Mononuclear cell (primary cell): ENCODE measurements around the gene SCO1. TPM values are rescaled to one million over a fixed set of nuclear protein-coding genes. Genes with fewer than 3 reads are reported as not detected.
"Not testable (repeated sequence)": the region's sequence is repeated elsewhere in the genome, so short reads cannot be mapped to it uniquely, and the experiment has no call there.

Experiments used
- H3K27me3 ChIP-seq: 2 replicates; pipeline ENCODE4 v1.6.0; 2011; ENCODE audit warnings: low read length, control low read depth; ENCODE audit not compliant: insufficient read depth
- H3K4me1 ChIP-seq: 2 replicates; pipeline ENCODE4 v1.5.1; 2011; ENCODE audit warnings: mild to moderate bottlenecking, low read length, control low read depth; ENCODE audit not compliant: insufficient read depth
- H3K4me3 ChIP-seq: 2 replicates; pipeline ENCODE4 v1.5.1; 2011; ENCODE audit warnings: mild to moderate bottlenecking, low read length, moderate library complexity
- H3K9me3 ChIP-seq: 2 replicates; pipeline ENCODE4 v1.5.1; 2011; ENCODE audit warnings: low read depth, mild to moderate bottlenecking, control low read depth, low read length
- total RNA-seq: library from RNA; depleted of rRNA; stranded (reverse); fragments of >200 nt; gene quantifications from one replicate; pipeline ENCODE4 v1.2.3, GENCODE V29; 2012

SCO1 gene
- total RNA-seq, 1 donor: 17.1 TPM

- H3K4me3 ChIP-seq, H3K27me3 ChIP-seq, H3K9me3 ChIP-seq: not testable (repeated sequence)
- peaks cover 34% of the 10 kb centered on the region for H3K4me1 ChIP-seq
These were observed 1.4 kb downstream of the SCO1 start for GRCh38 chr17:10695875-10696407.

- Histone ChIP-seq H3K27me3 (no peaks in the 10 kb centered on the region), H3K4me1 (no peaks in the 10 kb centered on the region), H3K4me3 (no peak overlapping the region), H3K9me3 (no peaks in the 10 kb centered on the region)
These were observed 9.8 kb downstream of the SCO1 start for GRCh38 chr17:10687499-10687898.

GRCh38 chr17:10683853-10684252 is 13.5 kb downstream of the SCO1 start:
- Histone ChIP-seq H3K9me3 (no peaks in the 10 kb centered on the region), H3K4me3 (no peak overlapping the region), H3K4me1 (no peaks in the 10 kb centered on the region), H3K27me3 (no peaks in the 10 kb centered on the region)

GRCh38 chr17:10681866-10682446 is 15.4 kb downstream of the SCO1 start:
- Histone ChIP-seq H3K4me1 (no peaks in the 10 kb centered on the region), H3K4me3 (no peak overlapping the region)

GRCh38 chr17:10674704-10675103 is 22.6 kb downstream of the SCO1 start:
- no peaks in the 10 kb centered on the region for H3K4me1 ChIP-seq
- no peak overlapping the region for H3K4me3 ChIP-seq
- no peaks in the 10 kb centered on the region for H3K9me3 ChIP-seq
- H3K27me3 ChIP-seq: no peaks in the 10 kb centered on the region

More at GRCh38 chr17:10681866-10682446, 15.4 kb downstream of the SCO1 start:
- Histone ChIP-seq H3K27me3 (no peaks in the 10 kb centered on the region), H3K9me3 (no peaks in the 10 kb centered on the region)

GRCh38 chr17:10673312-10673711 is 24.0 kb downstream of the SCO1 start:
- Histone ChIP-seq H3K27me3 (no peaks in the 10 kb centered on the region), H3K9me3 (no peaks in the 10 kb centered on the region), H3K4me3 (no peak overlapping the region), H3K4me1 (no peaks in the 10 kb centered on the region)

- Histone ChIP-seq H3K4me3 (no peak overlapping the region), H3K9me3 (no peaks in the 10 kb centered on the region), H3K4me1 (no peaks in the 10 kb centered on the region), H3K27me3 (no peaks in the 10 kb centered on the region)
These were observed 28.6 kb downstream of the SCO1 start for GRCh38 chr17:10668775-10669174.

- no peaks in the 10 kb centered on the region for H3K27me3 ChIP-seq
- no peak overlapping the region for H3K4me3 ChIP-seq
- H3K4me1 ChIP-seq: no peaks in the 10 kb centered on the region
- H3K9me3 ChIP-seq: no peaks in the 10 kb centered on the region
These were observed 30.4 kb downstream of the SCO1 start for GRCh38 chr17:10666906-10667305.

GRCh38 chr17:10664571-10664970 is 32.8 kb downstream of the SCO1 start:
- no peaks in the 10 kb centered on the region for H3K27me3 ChIP-seq
- no peaks in the 10 kb centered on the region for H3K4me1 ChIP-seq
- H3K4me3 ChIP-seq: no peak overlapping the region
- H3K9me3 ChIP-seq: no peaks in the 10 kb centered on the region

- Histone ChIP-seq H3K9me3 (no peaks in the 10 kb centered on the region), H3K27me3 (no peaks in the 10 kb centered on the region), H3K4me3 (no peak overlapping the region), H3K4me1 (no peaks in the 10 kb centered on the region)
These were observed 34.1 kb downstream of the SCO1 start for GRCh38 chr17:10663231-10663630.

GRCh38 chr17:10661437-10661836 is 35.9 kb downstream of the SCO1 start:
- Histone ChIP-seq H3K9me3 (no peaks in the 10 kb centered on the region), H3K4me3 (no peak overlapping the region), H3K27me3 (no peaks in the 10 kb centered on the region), H3K4me1 (no peaks in the 10 kb centered on the region)

GRCh38 chr17:10657879-10658278 is 39.5 kb downstream of the SCO1 start:
- no peak overlapping the region for H3K4me3 ChIP-seq
- no peaks in the 10 kb centered on the region for H3K4me1 ChIP-seq
- H3K9me3 ChIP-seq: no peaks in the 10 kb centered on the region
- no peaks in the 10 kb centered on the region for H3K27me3 ChIP-seq

GRCh38 chr17:10657148-10657547 is 40.2 kb downstream of the SCO1 start, which contains the start of gene MYH3:
Gene MYH3, minus strand, starts transcription at chr17:10657309. Its CDS starts 2,245 bp downstream, at chr17:10655064.
- Histone ChIP-seq H3K4me3 (no peak within 1 kb of the TSS), H3K9me3 (no peaks in the 10 kb centered on the region), H3K4me1 (no peaks in the 10 kb centered on the region), H3K27me3 (no peaks in the 10 kb centered on the region)

GRCh38 chr17:10653987-10654386 is 43.3 kb downstream of the SCO1 start:
- H3K4me3 ChIP-seq: no peak overlapping the region
- H3K27me3 ChIP-seq: no peaks in the 10 kb centered on the region
- H3K9me3 ChIP-seq: no peaks in the 10 kb centered on the region
- no peaks in the 10 kb centered on the region for H3K4me1 ChIP-seq

- no peaks in the 10 kb centered on the region for H3K27me3 ChIP-seq
- no peaks in the 10 kb centered on the region for H3K4me1 ChIP-seq
- H3K9me3 ChIP-seq: no peaks in the 10 kb centered on the region
- H3K4me3 ChIP-seq: no peak overlapping the region
These were observed 44.2 kb downstream of the SCO1 start for GRCh38 chr17:10652984-10653659.

GRCh38 chr17:10651927-10652326 is 45.4 kb downstream of the SCO1 start:
- H3K4me3 ChIP-seq: no peak overlapping the region
- no peaks in the 10 kb centered on the region for H3K27me3 ChIP-seq
- H3K9me3 ChIP-seq: no peaks in the 10 kb centered on the region
- no peaks in the 10 kb centered on the region for H3K4me1 ChIP-seq
